Measurements from ENCODE around the gene NPDC1. TPM values are rescaled to one million over a fixed set of nuclear protein-coding genes. Genes with fewer than 3 reads are reported as not detected.

The NPDC1 gene
- total RNA-seq, 1 experiment from 2014 or later = 25.4 TPM

GRCh38 chr9:137023583-137023991 is 22.4 kb downstream of the NPDC1 start:
- H4K20me1 ChIP-seq (ENCODE audit: low read length) = no peaks in the 10 kb centered on the region
- no peak overlapping the region for H3K9ac ChIP-seq (ENCODE audit: low read length)
- ChIA-PET CTCF (no interaction called here), POLR2A (ENCODE audit: unreplicated experiment) (no interaction called here)
- no peak overlapping the region for H3K4me3 ChIP-seq (ENCODE audit: low read length)
- BruUV-seq (replicated peaks) = no TSS peak
- no peaks in the 10 kb centered on the region for H3K27me3 ChIP-seq (ENCODE audit: low read length)
- H3K9me2 ChIP-seq (replicated peaks; ENCODE audit: low read length) = no peaks in the 10 kb centered on the region
- no peaks in the 10 kb centered on the region for H3F3A ChIP-seq (ENCODE audit: low read length, unreplicated experiment)
- TF ChIP-seq CTCF (conservative IDR thresholded peaks at IDR 0.05; ENCODE audit: low read depth, low read length) (no peak), EZH2phosphoT487 (IDR thresholded peaks at IDR 0.05; ENCODE audit: borderline replicate concordance, low read length) (no peak), EZH2 (IDR thresholded peaks at IDR 0.05; ENCODE audit: low read length, unreplicated experiment) (no peak)
- H3K36me3 ChIP-seq (ENCODE audit: low read depth, low read length) = no peaks in the 10 kb centered on the region
- ATAC-seq = no peak
- no peak for DNase-seq
- H2AFZ ChIP-seq (ENCODE audit: low read length) = no peak overlapping the region
- H3K79me2 ChIP-seq (ENCODE audit: low read length) = peaks cover 12% of the 10 kb centered on the region; the same call in 1 of the 2 replicates
- no peak overlapping the region for H3K27ac ChIP-seq (ENCODE audit: low read length)
- intact Hi-C loops (cut with micrococcal nuclease) = no loop called here
- peaks cover 12% of the 10 kb centered on the region; the same call in 1 of the 2 replicates for H3K4me1 ChIP-seq (ENCODE audit: insufficient read depth, low read length)
- H3K9me3 ChIP-seq (ENCODE audit: low read length) = no peaks in the 10 kb centered on the region
- no peak overlapping the region for H3K4me2 ChIP-seq (ENCODE audit: low read length)

GRCh38 chr9:137023157-137023556 is 22.8 kb downstream of the NPDC1 start:
- no TSS peak for BruUV-seq (replicated peaks)
- Histone ChIP-seq H3K4me1 (ENCODE audit: insufficient read depth, low read length) (peaks cover 10% of the 10 kb centered on the region; the same call in 1 of the 2 replicates), H3K4me3 (ENCODE audit: low read length) (no peak overlapping the region), H2AFZ (ENCODE audit: low read length) (no peak overlapping the region), H3K27me3 (ENCODE audit: low read length) (no peaks in the 10 kb centered on the region), H3K79me2 (ENCODE audit: low read length) (peaks cover 12% of the 10 kb centered on the region; the same call in 1 of the 2 replicates), H3K36me3 (ENCODE audit: low read depth, low read length) (no peaks in the 10 kb centered on the region), H3K4me2 (ENCODE audit: low read length) (no peak overlapping the region), H3K9me2 (replicated peaks; ENCODE audit: low read length) (no peaks in the 10 kb centered on the region), H4K20me1 (ENCODE audit: low read length) (no peaks in the 10 kb centered on the region), H3K9me3 (ENCODE audit: low read length) (no peaks in the 10 kb centered on the region), H3K9ac (ENCODE audit: low read length) (no peak overlapping the region), H3K27ac (ENCODE audit: low read length) (no peak overlapping the region), H3F3A (ENCODE audit: low read length, unreplicated experiment) (no peaks in the 10 kb centered on the region)
- DNase-seq = no peak
- ATAC-seq = no peak
- intact Hi-C loops (cut with micrococcal nuclease) = no loop called here
- ChIA-PET CTCF (no interaction called here), POLR2A (ENCODE audit: unreplicated experiment) (no interaction called here)
- TF ChIP-seq CTCF (conservative IDR thresholded peaks at IDR 0.05; ENCODE audit: low read depth, low read length) (no peak), EZH2phosphoT487 (IDR thresholded peaks at IDR 0.05; ENCODE audit: borderline replicate concordance, low read length) (no peak)

DNA sequence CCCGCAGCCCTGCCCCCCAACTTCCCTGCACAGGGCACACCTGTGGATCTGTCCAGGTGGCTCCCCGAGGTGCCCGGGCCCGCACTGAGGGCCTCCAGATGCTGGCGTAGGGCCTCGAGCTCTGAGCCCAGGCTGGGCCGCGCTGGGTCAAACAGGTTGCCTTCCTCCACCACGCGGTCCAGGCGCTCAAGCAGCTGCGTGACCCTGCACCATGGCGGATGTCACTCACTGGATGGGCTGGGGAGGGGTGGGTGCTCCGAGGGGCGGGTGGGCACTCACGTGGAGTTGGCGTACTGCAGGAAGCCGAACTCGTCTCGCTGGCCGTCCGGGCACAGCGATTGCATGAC is 23.3 kb downstream of the NPDC1 start:
- ATAC-seq (no peak), DNase-seq (no peak)
- CTCF ChIA-PET = interaction anchor here (1.0 kb wide), 1 partner anchor 13 kb away, joined by 3 read pairs; no protein-coding TSS in a partner anchor
- no peaks in the 10 kb centered on the region for H3K9me2 ChIP-seq (replicated peaks; ENCODE audit: low read length)
- no peaks in the 10 kb centered on the region for H3K36me3 ChIP-seq (ENCODE audit: low read depth, low read length)
- H3K27ac ChIP-seq (ENCODE audit: low read length) = no peak overlapping the region
- H3K9me3 ChIP-seq (ENCODE audit: low read length) = no peaks in the 10 kb centered on the region
- H3K9ac ChIP-seq (ENCODE audit: low read length) = no peak overlapping the region
- TF ChIP-seq EZH2 (IDR thresholded peaks at IDR 0.05; ENCODE audit: low read length, unreplicated experiment) (no peak), EZH2phosphoT487 (IDR thresholded peaks at IDR 0.05; ENCODE audit: borderline replicate concordance, low read length) (no peak), CTCF (conservative IDR thresholded peaks at IDR 0.05; ENCODE audit: low read depth, low read length) (no peak)
- H3F3A ChIP-seq (ENCODE audit: low read length, unreplicated experiment) = no peaks in the 10 kb centered on the region
- H3K4me3 ChIP-seq (ENCODE audit: low read length) = no peak overlapping the region
- no peaks in the 10 kb centered on the region for H3K27me3 ChIP-seq (ENCODE audit: low read length)
- intact Hi-C loops (cut with micrococcal nuclease) = no loop called here
- no peak overlapping the region for H2AFZ ChIP-seq (ENCODE audit: low read length)
- peaks cover 10% of the 10 kb centered on the region; the same call in 1 of the 2 replicates for H3K4me1 ChIP-seq (ENCODE audit: insufficient read depth, low read length)
- H4K20me1 ChIP-seq (ENCODE audit: low read length) = no peaks in the 10 kb centered on the region
- no peak overlapping the region for H3K4me2 ChIP-seq (ENCODE audit: low read length)
- H3K79me2 ChIP-seq (ENCODE audit: low read length) = peaks cover 12% of the 10 kb centered on the region; the same call in 1 of the 2 replicates
- no TSS peak for BruUV-seq (replicated peaks)
- POLR2A ChIA-PET (ENCODE audit: unreplicated experiment) = interaction anchor here (0.5 kb wide), 1 partner anchor 31 kb away, joined by 14 read pairs; no protein-coding TSS in a partner anchor
